GM12878 (cell line): Measurements from ENCODE around the gene DDX31.

ENCODE experiments used
- ATF7 ChIP-seq: fragments of 450-650 bp; IDR thresholded peaks from 2 replicates; pipeline ENCODE4 v1.6.1; 2016; ENCODE audit warnings: low read depth, mild to moderate bottlenecking
- BHLHE40 ChIP-seq, 2 experiments: fragments of 450-650 bp in 1 of 2; IDR thresholded peaks; 2 replicates each; pipeline ENCODE4 v1.6.1; 2011 to 2017; ENCODE audit warnings: low read depth in 2 of 2, borderline replicate concordance in 1 of 2, improper control_type of control experiment in 1 of 2, low read length in 1 of 2, mild to moderate bottlenecking in 1 of 2
- POLR2AphosphoS5 ChIP-seq: IDR thresholded peaks from 2 replicates; pipeline ENCODE4 v1.6.1; 2011; ENCODE audit warnings: mild to moderate bottlenecking, low read length, inconsistent platforms
- YBX1 ChIP-seq: fragments of 450-650 bp; IDR thresholded peaks from 2 replicates; pipeline ENCODE4 v1.6.1; 2016; ENCODE audit warnings: antibody characterized with exemption
- ZNF217 ChIP-seq: fragments of 450-650 bp; IDR thresholded peaks from 2 replicates; pipeline ENCODE4 v1.6.1; 2017; ENCODE audit warnings: antibody characterized with exemption, mild to moderate bottlenecking
- TF ChIP-seq, protein P1 (sequence below), 3 experiments: IDR thresholded peaks in 2 of 3; conservative IDR thresholded peaks in 1 of 3; 2 replicates each; pipeline ENCODE4 v1.5.1; 2011; ENCODE audit warnings: low read depth in 3 of 3, low read length in 3 of 3, mild to moderate bottlenecking in 3 of 3, control low read depth in 2 of 3, moderate library complexity in 2 of 3, inconsistent platforms in 1 of 3, mixed read lengths in 1 of 3; ENCODE audit not compliant: control insufficient read depth in 2 of 3, insufficient read depth in 1 of 3; ENCODE audit errors: extremely low read depth in 1 of 3

DNA sequence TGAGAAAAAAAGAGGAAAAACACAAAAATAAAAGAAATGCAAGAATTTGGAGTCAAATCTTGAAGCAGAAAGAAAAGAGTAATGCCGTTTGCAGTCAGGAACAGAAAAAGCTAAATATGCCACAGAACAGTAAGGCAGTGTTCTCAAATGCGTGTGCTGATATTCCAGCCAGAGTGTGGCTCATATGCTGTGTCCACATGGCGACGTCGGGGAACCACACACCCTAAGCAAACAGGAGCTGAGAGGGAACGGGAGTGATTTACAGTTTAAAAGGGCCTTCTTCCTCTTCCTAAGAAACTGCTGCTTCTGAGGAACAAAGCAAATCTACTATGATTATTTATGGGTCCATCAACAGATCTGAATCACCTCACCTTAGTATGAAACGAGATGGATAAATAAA lies 42.7 kb downstream of the DDX31 start:
- TF ChIP-seq, protein P1, sequence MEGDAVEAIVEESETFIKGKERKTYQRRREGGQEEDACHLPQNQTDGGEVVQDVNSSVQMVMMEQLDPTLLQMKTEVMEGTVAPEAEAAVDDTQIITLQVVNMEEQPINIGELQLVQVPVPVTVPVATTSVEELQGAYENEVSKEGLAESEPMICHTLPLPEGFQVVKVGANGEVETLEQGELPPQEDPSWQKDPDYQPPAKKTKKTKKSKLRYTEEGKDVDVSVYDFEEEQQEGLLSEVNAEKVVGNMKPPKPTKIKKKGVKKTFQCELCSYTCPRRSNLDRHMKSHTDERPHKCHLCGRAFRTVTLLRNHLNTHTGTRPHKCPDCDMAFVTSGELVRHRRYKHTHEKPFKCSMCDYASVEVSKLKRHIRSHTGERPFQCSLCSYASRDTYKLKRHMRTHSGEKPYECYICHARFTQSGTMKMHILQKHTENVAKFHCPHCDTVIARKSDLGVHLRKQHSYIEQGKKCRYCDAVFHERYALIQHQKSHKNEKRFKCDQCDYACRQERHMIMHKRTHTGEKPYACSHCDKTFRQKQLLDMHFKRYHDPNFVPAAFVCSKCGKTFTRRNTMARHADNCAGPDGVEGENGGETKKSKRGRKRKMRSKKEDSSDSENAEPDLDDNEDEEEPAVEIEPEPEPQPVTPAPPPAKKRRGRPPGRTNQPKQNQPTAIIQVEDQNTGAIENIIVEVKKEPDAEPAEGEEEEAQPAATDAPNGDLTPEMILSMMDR (IDR thresholded peaks at IDR 0.05 in 2 of 3, conservative IDR thresholded peaks at IDR 0.05 in 1 of 3; ENCODE audit: control insufficient read depth in 2 of 3, extremely low read depth in 1 of 3, insufficient read depth in 1 of 3, low read depth in 3 of 3, low read length in 3 of 3), result no peak
- no peak for TF ChIP-seq BHLHE40 (IDR thresholded peaks at IDR 0.05; ENCODE audit: borderline replicate concordance in 1 of 2, low read depth in 2 of 2, low read length in 1 of 2)
- no peak for TF ChIP-seq POLR2AphosphoS5
- TF ChIP-seq ATF7, result no peak
- no peak for TF ChIP-seq YBX1
- TF ChIP-seq ZNF217, result no peak
